HCT116 (cell line): ENCODE measurements around the gene ATOX1. TPM values are rescaled to one million over a fixed set of nuclear protein-coding genes. Genes with fewer than 3 reads are reported as not detected.

Experiments used
- ATAC-seq: fragments of 200-7000 bp; cut with Tn5 transposase; 2 replicates; pipeline ENCODE4 v1.9.1; 2020; ENCODE audit warnings: mild to moderate bottlenecking, moderate library complexity
- BruUV-seq: library from RNA; stranded (reverse); fragments of 400-500 nt; replicated peaks from 2 replicates; lab custom pipeline; 2021; lab: Mats Ljungman, UMichigan
- CTCF ChIA-PET: fragments of 300-600 bp; sonication (Branson Sonifier 250); formaldehyde crosslinking; loops from one replicate; lab custom pipeline; 2021; ENCODE audit warnings: antibody characterized with exemption; lab: Charles Lee
- POLR2A ChIA-PET: fragments of 300-600, 350-600 bp; sonication (Branson Sonifier 250); formaldehyde crosslinking; loops from one replicate; lab custom pipeline; 2021; ENCODE audit warnings: antibody characterized with exemption; lab: Charles Lee
- RAD21 ChIA-PET, 2 experiments: fragments of 300-600 bp; sonication (Branson Sonifier 250); formaldehyde crosslinking; loops; one replicate each; lab custom pipeline; 2023; ENCODE audit warnings: low total read pairs in 2 of 2; ENCODE audit not compliant: uncharacterized antibody in 2 of 2, unreplicated experiment in 2 of 2, low non-redundant PET in 1 of 2; lab: Charles Lee
- DNase-seq: peaks from one replicate; pipeline ENCODE4 v3.0.0-alpha.2; 2010; ENCODE audit warnings: low read depth, low spot score
- H2AFZ ChIP-seq: fragments of 200-600 bp; shearing (Covaris generic), sonication (generic); 2 replicates; pipeline ENCODE4 v1.6.1; 2017; ENCODE audit warnings: low read depth, mixed run types, mixed read lengths, antibody characterized with exemption, low read length; ENCODE audit not compliant: poor library complexity, severe bottlenecking
- H3K27ac ChIP-seq: 2 replicates; pipeline ENCODE4 v1.5.1; 2012; ENCODE audit warnings: low read depth, low read length
- H3K27me3 ChIP-seq: fragments of 200-600 bp; sonication (generic); 2 replicates; pipeline ENCODE4 v1.6.1; 2016; ENCODE audit warnings: mixed run types, low read length, mixed read lengths; ENCODE audit not compliant: insufficient read depth
- H3K36me3 ChIP-seq, 2 experiments: fragments of 200-500 bp in 1 of 2; fragments of 200-600 bp in 1 of 2; sonication (Bioruptor generic) in 1 of 2; sonication (generic) in 1 of 2; 2 replicates each; pipeline versions ENCODE4 v1.5.1 to v1.6.1; 2014 to 2016; ENCODE audit warnings: low read length in 2 of 2, inconsistent platforms in 1 of 2, mixed read lengths in 1 of 2, mixed run types in 1 of 2; ENCODE audit not compliant: insufficient read depth in 2 of 2, control insufficient read depth in 1 of 2
- H3K4me1 ChIP-seq, 2 experiments: fragments of 200-600 bp in 1 of 2; sonication (generic) in 1 of 2; 2 replicates each; pipeline versions ENCODE4 v1.5.1 to v1.6.1; 2012 to 2017; ENCODE audit warnings: low read length in 2 of 2, inconsistent platforms in 1 of 2, mild to moderate bottlenecking in 1 of 2, mixed read lengths in 1 of 2, mixed run types in 1 of 2, moderate library complexity in 1 of 2; ENCODE audit not compliant: insufficient read depth in 2 of 2, control insufficient read depth in 1 of 2
- H3K4me2 ChIP-seq: fragments of 200-600 bp; sonication (generic); 2 replicates; pipeline ENCODE4 v1.6.1; 2017; ENCODE audit warnings: mixed run types, low read length, mixed read lengths
- H3K4me3 ChIP-seq, 2 experiments: fragments of 200-600 bp in 1 of 2; sonication (generic) in 1 of 2; replicated peaks in 1 of 2; 2 replicates each; pipeline ENCODE4 v1.5.1; 2011 to 2016; ENCODE audit warnings: low read length in 2 of 2, control low read depth in 1 of 2, low read depth in 1 of 2, mild to moderate bottlenecking in 1 of 2, mixed read lengths in 1 of 2, mixed run types in 1 of 2
- H3K79me2 ChIP-seq: fragments of 200-600 bp; sonication (generic); 2 replicates; pipeline ENCODE4 v1.6.1; 2017; ENCODE audit warnings: mild to moderate bottlenecking, mixed run types, low read length, moderate library complexity, mixed read lengths; ENCODE audit not compliant: insufficient read depth
- H3K9ac ChIP-seq: fragments of 200-600 bp; sonication (generic); 2 replicates; pipeline ENCODE4 v1.6.1; 2016; ENCODE audit warnings: low read length, mixed read lengths
- H3K9me2 ChIP-seq: fragments of 200-600 bp; sonication (generic), shearing (Covaris generic); 2 replicates; pipeline ENCODE4 v1.6.1; 2017; ENCODE audit warnings: mixed run types, mild to moderate bottlenecking, moderate library complexity; ENCODE audit not compliant: insufficient read depth
- H3K9me3 ChIP-seq, 2 experiments: fragments of 200-500 bp in 1 of 2; fragments of 200-600 bp in 1 of 2; sonication (Bioruptor generic) in 1 of 2; sonication (generic) in 1 of 2; 2 replicates each; pipeline ENCODE4 v1.6.1; 2014 to 2017; ENCODE audit warnings: low read length in 2 of 2, mixed read lengths in 2 of 2, inconsistent platforms in 1 of 2, low read depth in 1 of 2, mild to moderate bottlenecking in 1 of 2, mixed run types in 1 of 2, moderate library complexity in 1 of 2; ENCODE audit not compliant: control insufficient read depth in 1 of 2, insufficient read depth in 1 of 2
- H4K20me1 ChIP-seq: fragments of 200-600 bp; sonication (generic), shearing (Covaris generic); 2 replicates; pipeline ENCODE4 v1.6.1; 2017; ENCODE audit warnings: mixed run types, mild to moderate bottlenecking, moderate library complexity; ENCODE audit not compliant: insufficient read depth
- ATF3 ChIP-seq: IDR thresholded peaks from 2 replicates; pipeline ENCODE4 v1.6.1; 2012
- POLR2AphosphoS5 ChIP-seq: IDR thresholded peaks from 2 replicates; pipeline ENCODE4 v1.6.1; 2011; ENCODE audit warnings: mild to moderate bottlenecking, low read depth, low read length, moderate library complexity
- SP1 ChIP-seq: IDR thresholded peaks from 2 replicates; pipeline ENCODE4 v1.6.1; 2012; ENCODE audit warnings: low read depth
- intact Hi-C: fragments of 100-400 bp; cut with micrococcal nuclease; formaldehyde crosslinking; loops from 2 replicates; pipeline ENCODE4 v1.10.0; 2022
- total RNA-seq: library from RNA; stranded (reverse); gene quantifications from one replicate; pipeline ENCODE4 v1.2.1, GENCODE V29; 2021; ENCODE audit not compliant: unreplicated experiment
- TF ChIP-seq, protein P1 (sequence below): IDR thresholded peaks from 2 replicates; pipeline ENCODE4 v1.6.1; 2012; ENCODE audit warnings: low read depth

Gene ATOX1
- total RNA-seq, 1 experiment from 2014 or later, result 66.2 TPM

DNA sequence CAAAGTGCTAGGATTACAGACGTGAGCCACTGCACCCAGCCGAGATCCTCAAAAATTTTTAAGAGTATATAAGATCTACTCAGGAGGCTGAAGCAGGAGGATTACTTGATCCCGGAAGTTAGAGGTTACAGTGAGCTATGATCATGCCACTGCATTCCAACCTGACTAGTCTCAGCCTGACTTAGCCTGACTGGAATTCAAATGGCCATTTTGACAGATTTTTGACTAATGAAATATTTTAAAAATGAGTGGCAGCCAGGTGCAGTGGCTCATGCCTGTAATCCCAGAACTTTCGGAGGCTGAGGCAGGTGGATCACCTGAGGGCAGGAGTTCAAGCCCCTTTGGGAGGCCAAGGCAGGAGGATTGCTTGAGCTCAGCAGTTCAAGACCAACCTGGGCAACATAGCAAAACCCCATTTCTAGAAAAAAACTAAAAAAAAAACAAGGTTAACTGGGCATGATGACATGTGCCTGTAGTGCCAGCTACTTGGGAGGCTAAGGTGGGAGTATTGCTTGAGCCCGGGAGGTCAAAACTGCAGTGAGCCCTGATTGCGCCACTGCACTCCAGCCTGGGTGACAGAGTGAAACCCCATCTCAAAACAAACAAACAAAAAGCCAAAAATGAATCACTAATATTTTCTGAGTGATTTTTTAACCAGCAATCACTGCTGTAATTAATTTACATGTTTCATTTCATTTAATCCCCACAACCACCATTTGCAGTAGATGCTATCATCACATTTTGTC lies 16.6 kb downstream of the ATOX1 start:
- no peak overlapping the region for H2AFZ ChIP-seq
- no peaks in the 10 kb centered on the region for H3K9me2 ChIP-seq
- no peaks in the 10 kb centered on the region for H3K27me3 ChIP-seq
- no peaks in the 10 kb centered on the region for H3K36me3 ChIP-seq
- H3K4me2 ChIP-seq, result peak overlapping the region; percentile 80
- peak overlapping the region; percentile 33; the same call in 1 of the 2 replicates for H3K9ac ChIP-seq
- no peak overlapping the region for H3K4me3 ChIP-seq
- intact Hi-C loops, result loop anchor here (2.0 to 10.0 kb wide), 6 partner anchors 220 to 615 kb away; partner anchors contain the start of gene GM2A
- RAD21 ChIA-PET, result interaction anchor here (1.2 to 3.9 kb wide), 3 partner anchors 83 to 90 kb away, joined by 7 to 25 read pairs (median 20); no protein-coding TSS in a partner anchor
- no peaks in the 10 kb centered on the region for H3K79me2 ChIP-seq
- no peaks in the 10 kb centered on the region for H4K20me1 ChIP-seq
- POLR2A ChIA-PET, result no interaction called here
- DNase-seq, result no peak
- no TSS peak for BruUV-seq
- H3K27ac ChIP-seq, result no peak overlapping the region
- CTCF ChIA-PET, result interaction anchor here (0.7 to 5.2 kb wide), 13 partner anchors 11 to 423 kb away, joined by 3 to 103 read pairs (median 5); no protein-coding TSS in a partner anchor
- no peaks in the 10 kb centered on the region for H3K9me3 ChIP-seq
- ATAC-seq, result no peak; the same call in 1 of the 2 replicates
- peaks cover 60 to 77% of the 10 kb centered on the region in 2 experiments for H3K4me1 ChIP-seq
- 0 out of 2 replicates have a peak, but pooled peaks have one; percentile 14 for TF ChIP-seq POLR2AphosphoS5
- TF ChIP-seq, protein P1, sequence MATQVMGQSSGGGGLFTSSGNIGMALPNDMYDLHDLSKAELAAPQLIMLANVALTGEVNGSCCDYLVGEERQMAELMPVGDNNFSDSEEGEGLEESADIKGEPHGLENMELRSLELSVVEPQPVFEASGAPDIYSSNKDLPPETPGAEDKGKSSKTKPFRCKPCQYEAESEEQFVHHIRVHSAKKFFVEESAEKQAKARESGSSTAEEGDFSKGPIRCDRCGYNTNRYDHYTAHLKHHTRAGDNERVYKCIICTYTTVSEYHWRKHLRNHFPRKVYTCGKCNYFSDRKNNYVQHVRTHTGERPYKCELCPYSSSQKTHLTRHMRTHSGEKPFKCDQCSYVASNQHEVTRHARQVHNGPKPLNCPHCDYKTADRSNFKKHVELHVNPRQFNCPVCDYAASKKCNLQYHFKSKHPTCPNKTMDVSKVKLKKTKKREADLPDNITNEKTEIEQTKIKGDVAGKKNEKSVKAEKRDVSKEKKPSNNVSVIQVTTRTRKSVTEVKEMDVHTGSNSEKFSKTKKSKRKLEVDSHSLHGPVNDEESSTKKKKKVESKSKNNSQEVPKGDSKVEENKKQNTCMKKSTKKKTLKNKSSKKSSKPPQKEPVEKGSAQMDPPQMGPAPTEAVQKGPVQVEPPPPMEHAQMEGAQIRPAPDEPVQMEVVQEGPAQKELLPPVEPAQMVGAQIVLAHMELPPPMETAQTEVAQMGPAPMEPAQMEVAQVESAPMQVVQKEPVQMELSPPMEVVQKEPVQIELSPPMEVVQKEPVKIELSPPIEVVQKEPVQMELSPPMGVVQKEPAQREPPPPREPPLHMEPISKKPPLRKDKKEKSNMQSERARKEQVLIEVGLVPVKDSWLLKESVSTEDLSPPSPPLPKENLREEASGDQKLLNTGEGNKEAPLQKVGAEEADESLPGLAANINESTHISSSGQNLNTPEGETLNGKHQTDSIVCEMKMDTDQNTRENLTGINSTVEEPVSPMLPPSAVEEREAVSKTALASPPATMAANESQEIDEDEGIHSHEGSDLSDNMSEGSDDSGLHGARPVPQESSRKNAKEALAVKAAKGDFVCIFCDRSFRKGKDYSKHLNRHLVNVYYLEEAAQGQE, result no peak
- no peak for TF ChIP-seq SP1
- TF ChIP-seq ATF3, result no peak
- TF ChIP-seq, all 23 proteins: peak for 1
